K562 (cell line): ENCODE data around the gene PIGB. TPM values are rescaled to one million over a fixed set of nuclear protein-coding genes. Genes with fewer than 3 reads are reported as not detected.

Experiments
- FOXP1 ChIP-seq: sonication (generic); formaldehyde crosslinking; IDR thresholded peaks from 2 replicates; pipeline ENCODE4 v1.8.0; 2022; ENCODE audit warnings: mild to moderate bottlenecking, missing genetic modification reagents
- HMG20B ChIP-seq: fragments of 250-450 bp; sonication (Bioruptor Pico); IDR thresholded peaks from 2 replicates; pipeline ENCODE4 v1.5.0; 2021; ENCODE audit warnings: mild to moderate bottlenecking
- JUND ChIP-seq, 2 experiments: IDR thresholded peaks; 2 replicates in 1 of 2; 3 replicates in 1 of 2; pipeline ENCODE4 v1.6.1; 2011; ENCODE audit warnings: borderline replicate concordance in 2 of 2, low read depth in 2 of 2, low read length in 2 of 2, improper control_type of control experiment in 1 of 2, missing biosample characterization in 1 of 2, missing genetic modification characterization in 1 of 2, missing genetic modification reagents in 1 of 2
- ZNF551 ChIP-seq: fragments of 250-450 bp; sonication (Bioruptor Pico); IDR thresholded peaks from 2 replicates; pipeline ENCODE4 v1.5.0; 2021; ENCODE audit warnings: mild to moderate bottlenecking, moderate library complexity
- polyA plus RNA-seq, 8 experiments: library from polyadenylated mRNA; depleted of rRNA in 4 of 8; stranded (reverse) in 5 of 8; unstranded in 3 of 8; fragments of >200 nt; fragmentation: Nextera tagmentation in 2 of 8; fragmentation: Illumina TruSeq in 1 of 8; extraction: Ambion mirVana in 2 of 8; extraction: Trizol in 1 of 8; gene quantifications; 2 replicates each; pipeline versions ENCODE4 v1.2.1 to v1.2.3, GENCODE V29; 2011 to 2014; ENCODE audit warnings: inconsistent platforms in 1 of 8, missing spikeins in 1 of 8
- total RNA-seq, 7 experiments: library from RNA; depleted of rRNA in 6 of 7; stranded (reverse); fragments of >200 nt in 6 of 7; fragmentation: Illumina TruSeq in 2 of 7; extraction: Trizol in 2 of 7; gene quantifications; 2 replicates each; pipeline versions ENCODE4 v1.2.1 to v1.2.3, GENCODE V29; 2011 to 2021; ENCODE audit warnings: low replicate concordance in 1 of 7
- TF ChIP-seq, protein P1 (sequence below): sonication (generic); formaldehyde crosslinking; IDR thresholded peaks from 2 replicates; pipeline ENCODE4 v1.8.1; 2023; ENCODE audit warnings: mild to moderate bottlenecking, missing genetic modification reagents
- TF ChIP-seq, protein P2 (sequence below), 2 experiments: fragments of 450-650 bp; IDR thresholded peaks; 2 replicates each; pipeline ENCODE4 v1.6.1; 2018; ENCODE audit warnings: mild to moderate bottlenecking in 2 of 2, low read depth in 1 of 2; ENCODE audit not compliant: partially characterized antibody in 2 of 2
- TF ChIP-seq, protein P3 (sequence below): sonication (generic); IDR thresholded peaks from 2 replicates; pipeline ENCODE4 v1.6.1; 2016
- TF ChIP-seq, protein P4 (sequence below), 2 experiments: fragments of 450-650 bp; formaldehyde crosslinking in 1 of 2; IDR thresholded peaks; 2 replicates each; pipeline versions ENCODE4 v1.4.0 to v1.6.1; 2014 to 2020; ENCODE audit warnings: mild to moderate bottlenecking in 2 of 2, borderline replicate concordance in 1 of 2, low read depth in 1 of 2

PIGB gene
- total and polyA plus RNA-seq, 9 of the 15 experiments (the other 6 are each of a cell fraction or from before 2014, with no cell fraction given), result 9.9 to 32.3 (median 18.2) TPM

DNA sequence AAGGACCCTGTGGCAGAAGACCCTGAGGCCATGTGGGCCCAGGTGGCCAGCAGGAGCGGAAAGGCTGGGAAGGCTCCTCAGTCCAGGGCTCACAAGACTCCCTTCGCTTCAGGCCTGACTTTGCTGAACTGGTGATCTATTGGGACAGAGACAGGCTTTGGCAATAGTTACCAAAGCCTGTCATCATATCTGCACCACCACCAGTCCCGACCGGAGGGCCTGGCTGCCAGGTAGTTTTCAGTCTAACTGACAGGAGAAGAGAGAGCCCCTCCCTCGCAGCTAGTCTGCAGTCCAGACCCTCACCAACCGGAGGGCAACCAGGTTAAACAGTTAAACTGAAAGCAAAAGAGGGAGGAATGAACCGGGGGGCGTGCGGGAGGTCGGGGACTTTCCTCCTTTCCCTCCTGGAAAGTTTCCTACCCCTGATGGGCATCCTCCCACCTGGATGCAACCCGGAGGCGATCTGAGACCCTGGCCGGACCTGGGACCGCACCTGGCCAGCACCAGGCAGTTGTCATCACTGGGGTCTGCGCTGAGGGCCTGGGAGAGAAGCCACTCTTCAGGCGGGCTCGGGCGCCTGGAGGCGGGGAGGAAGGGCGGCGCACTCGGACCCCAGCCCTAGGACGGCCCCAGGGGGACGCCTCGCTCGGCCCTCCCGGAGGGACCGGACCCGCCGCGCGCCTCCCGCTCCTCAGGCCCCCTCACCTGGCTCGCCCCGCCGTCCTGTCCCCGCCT, 29.8 kb upstream of the PIGB start (continued):
- TF ChIP-seq, protein P1, sequence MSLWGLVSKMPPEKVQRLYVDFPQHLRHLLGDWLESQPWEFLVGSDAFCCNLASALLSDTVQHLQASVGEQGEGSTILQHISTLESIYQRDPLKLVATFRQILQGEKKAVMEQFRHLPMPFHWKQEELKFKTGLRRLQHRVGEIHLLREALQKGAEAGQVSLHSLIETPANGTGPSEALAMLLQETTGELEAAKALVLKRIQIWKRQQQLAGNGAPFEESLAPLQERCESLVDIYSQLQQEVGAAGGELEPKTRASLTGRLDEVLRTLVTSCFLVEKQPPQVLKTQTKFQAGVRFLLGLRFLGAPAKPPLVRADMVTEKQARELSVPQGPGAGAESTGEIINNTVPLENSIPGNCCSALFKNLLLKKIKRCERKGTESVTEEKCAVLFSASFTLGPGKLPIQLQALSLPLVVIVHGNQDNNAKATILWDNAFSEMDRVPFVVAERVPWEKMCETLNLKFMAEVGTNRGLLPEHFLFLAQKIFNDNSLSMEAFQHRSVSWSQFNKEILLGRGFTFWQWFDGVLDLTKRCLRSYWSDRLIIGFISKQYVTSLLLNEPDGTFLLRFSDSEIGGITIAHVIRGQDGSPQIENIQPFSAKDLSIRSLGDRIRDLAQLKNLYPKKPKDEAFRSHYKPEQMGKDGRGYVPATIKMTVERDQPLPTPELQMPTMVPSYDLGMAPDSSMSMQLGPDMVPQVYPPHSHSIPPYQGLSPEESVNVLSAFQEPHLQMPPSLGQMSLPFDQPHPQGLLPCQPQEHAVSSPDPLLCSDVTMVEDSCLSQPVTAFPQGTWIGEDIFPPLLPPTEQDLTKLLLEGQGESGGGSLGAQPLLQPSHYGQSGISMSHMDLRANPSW, result no peak
- TF ChIP-seq HMG20B (no peak), FOXP1 (peak; percentile 73; the same call in 1 of the 2 replicates), JUND (IDR thresholded peaks at IDR 0.05; ENCODE audit: borderline replicate concordance, low read depth, low read length) (0 out of 2 replicates have a peak, but pooled peaks have one; percentile 12), JUND (tag; IDR thresholded peaks at IDR 0.05; ENCODE audit: borderline replicate concordance, low read depth, low read length) (no peak), ZNF551 (CRISPR knock-in tag) (no peak)
- TF ChIP-seq, protein P2, sequence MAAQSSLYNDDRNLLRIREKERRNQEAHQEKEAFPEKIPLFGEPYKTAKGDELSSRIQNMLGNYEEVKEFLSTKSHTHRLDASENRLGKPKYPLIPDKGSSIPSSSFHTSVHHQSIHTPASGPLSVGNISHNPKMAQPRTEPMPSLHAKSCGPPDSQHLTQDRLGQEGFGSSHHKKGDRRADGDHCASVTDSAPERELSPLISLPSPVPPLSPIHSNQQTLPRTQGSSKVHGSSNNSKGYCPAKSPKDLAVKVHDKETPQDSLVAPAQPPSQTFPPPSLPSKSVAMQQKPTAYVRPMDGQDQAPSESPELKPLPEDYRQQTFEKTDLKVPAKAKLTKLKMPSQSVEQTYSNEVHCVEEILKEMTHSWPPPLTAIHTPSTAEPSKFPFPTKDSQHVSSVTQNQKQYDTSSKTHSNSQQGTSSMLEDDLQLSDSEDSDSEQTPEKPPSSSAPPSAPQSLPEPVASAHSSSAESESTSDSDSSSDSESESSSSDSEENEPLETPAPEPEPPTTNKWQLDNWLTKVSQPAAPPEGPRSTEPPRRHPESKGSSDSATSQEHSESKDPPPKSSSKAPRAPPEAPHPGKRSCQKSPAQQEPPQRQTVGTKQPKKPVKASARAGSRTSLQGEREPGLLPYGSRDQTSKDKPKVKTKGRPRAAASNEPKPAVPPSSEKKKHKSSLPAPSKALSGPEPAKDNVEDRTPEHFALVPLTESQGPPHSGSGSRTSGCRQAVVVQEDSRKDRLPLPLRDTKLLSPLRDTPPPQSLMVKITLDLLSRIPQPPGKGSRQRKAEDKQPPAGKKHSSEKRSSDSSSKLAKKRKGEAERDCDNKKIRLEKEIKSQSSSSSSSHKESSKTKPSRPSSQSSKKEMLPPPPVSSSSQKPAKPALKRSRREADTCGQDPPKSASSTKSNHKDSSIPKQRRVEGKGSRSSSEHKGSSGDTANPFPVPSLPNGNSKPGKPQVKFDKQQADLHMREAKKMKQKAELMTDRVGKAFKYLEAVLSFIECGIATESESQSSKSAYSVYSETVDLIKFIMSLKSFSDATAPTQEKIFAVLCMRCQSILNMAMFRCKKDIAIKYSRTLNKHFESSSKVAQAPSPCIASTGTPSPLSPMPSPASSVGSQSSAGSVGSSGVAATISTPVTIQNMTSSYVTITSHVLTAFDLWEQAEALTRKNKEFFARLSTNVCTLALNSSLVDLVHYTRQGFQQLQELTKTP (IDR thresholded peaks at IDR 0.05; ENCODE audit: low read depth in 1 of 2, partially characterized antibody in 2 of 2), result peak in 1 of 2 experiments; percentile 24
- TF ChIP-seq, protein P3, sequence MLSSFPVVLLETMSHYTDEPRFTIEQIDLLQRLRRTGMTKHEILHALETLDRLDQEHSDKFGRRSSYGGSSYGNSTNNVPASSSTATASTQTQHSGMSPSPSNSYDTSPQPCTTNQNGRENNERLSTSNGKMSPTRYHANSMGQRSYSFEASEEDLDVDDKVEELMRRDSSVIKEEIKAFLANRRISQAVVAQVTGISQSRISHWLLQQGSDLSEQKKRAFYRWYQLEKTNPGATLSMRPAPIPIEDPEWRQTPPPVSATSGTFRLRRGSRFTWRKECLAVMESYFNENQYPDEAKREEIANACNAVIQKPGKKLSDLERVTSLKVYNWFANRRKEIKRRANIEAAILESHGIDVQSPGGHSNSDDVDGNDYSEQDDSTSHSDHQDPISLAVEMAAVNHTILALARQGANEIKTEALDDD, result peak; percentile 83
- TF ChIP-seq, protein P4, sequence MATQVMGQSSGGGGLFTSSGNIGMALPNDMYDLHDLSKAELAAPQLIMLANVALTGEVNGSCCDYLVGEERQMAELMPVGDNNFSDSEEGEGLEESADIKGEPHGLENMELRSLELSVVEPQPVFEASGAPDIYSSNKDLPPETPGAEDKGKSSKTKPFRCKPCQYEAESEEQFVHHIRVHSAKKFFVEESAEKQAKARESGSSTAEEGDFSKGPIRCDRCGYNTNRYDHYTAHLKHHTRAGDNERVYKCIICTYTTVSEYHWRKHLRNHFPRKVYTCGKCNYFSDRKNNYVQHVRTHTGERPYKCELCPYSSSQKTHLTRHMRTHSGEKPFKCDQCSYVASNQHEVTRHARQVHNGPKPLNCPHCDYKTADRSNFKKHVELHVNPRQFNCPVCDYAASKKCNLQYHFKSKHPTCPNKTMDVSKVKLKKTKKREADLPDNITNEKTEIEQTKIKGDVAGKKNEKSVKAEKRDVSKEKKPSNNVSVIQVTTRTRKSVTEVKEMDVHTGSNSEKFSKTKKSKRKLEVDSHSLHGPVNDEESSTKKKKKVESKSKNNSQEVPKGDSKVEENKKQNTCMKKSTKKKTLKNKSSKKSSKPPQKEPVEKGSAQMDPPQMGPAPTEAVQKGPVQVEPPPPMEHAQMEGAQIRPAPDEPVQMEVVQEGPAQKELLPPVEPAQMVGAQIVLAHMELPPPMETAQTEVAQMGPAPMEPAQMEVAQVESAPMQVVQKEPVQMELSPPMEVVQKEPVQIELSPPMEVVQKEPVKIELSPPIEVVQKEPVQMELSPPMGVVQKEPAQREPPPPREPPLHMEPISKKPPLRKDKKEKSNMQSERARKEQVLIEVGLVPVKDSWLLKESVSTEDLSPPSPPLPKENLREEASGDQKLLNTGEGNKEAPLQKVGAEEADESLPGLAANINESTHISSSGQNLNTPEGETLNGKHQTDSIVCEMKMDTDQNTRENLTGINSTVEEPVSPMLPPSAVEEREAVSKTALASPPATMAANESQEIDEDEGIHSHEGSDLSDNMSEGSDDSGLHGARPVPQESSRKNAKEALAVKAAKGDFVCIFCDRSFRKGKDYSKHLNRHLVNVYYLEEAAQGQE (IDR thresholded peaks at IDR 0.05; ENCODE audit: borderline replicate concordance), result peak; percentile 10; the same call in 1 of the 2 replicates
- TF ChIP-seq, protein P4 (CRISPR knock-in tag; IDR thresholded peaks at IDR 0.05; ENCODE audit: low read depth), result no peak
